SK-N-MC (cell line): ENCODE data around the gene MRPL43.
A peak's percentile ranks its signal among the peaks of the same experiment; 100 is the strongest.

Experiments used
- DNase-seq: peaks from one replicate; pipeline ENCODE4 v3.0.0-alpha.2; 2011; ENCODE audit warnings: low read depth, low spot score
- H3K27ac ChIP-seq: fragments of 200-600 bp; sonication (generic); 2 replicates; pipeline ENCODE4 v1.5.1; 2016; ENCODE audit warnings: mixed run types
- H3K36me3 ChIP-seq: fragments of 200-600 bp; sonication (generic); 2 replicates; pipeline ENCODE4 v1.6.1; 2017; ENCODE audit warnings: antibody characterized with exemption, low read length, mixed read lengths; ENCODE audit not compliant: insufficient read depth
- H3K4me3 ChIP-seq: fragments of 200-600 bp; sonication (generic); 2 replicates; pipeline ENCODE4 v1.5.1; 2016
- H3K9ac ChIP-seq: fragments of 200-600 bp; sonication (generic); 2 replicates; pipeline ENCODE4 v1.8.0; 2017; ENCODE audit warnings: mixed run types, mixed read lengths; ENCODE audit not compliant: insufficient read length
- H3K9me3 ChIP-seq: fragments of 200-600 bp; sonication (generic); 2 replicates; pipeline ENCODE4 v1.6.1; 2017; ENCODE audit warnings: low read depth, mild to moderate bottlenecking, antibody characterized with exemption, low read length, moderate library complexity, mixed read lengths
- EZH2 ChIP-seq: fragments of 200-600 bp; sonication (generic); IDR thresholded peaks from one replicate; pipeline ENCODE4 v1.6.1; 2017; ENCODE audit warnings: antibody characterized with exemption
- FOXP2 ChIP-seq: optimal IDR thresholded peaks from 2 replicates; pipeline ENCODE3; 2011; ENCODE audit warnings: mild to moderate bottlenecking, moderate library complexity; ENCODE audit not compliant: insufficient read depth; ENCODE audit errors: extremely low read length, control extremely low read depth
- POLR2AphosphoS5 ChIP-seq: IDR thresholded peaks from 2 replicates; pipeline ENCODE4 v1.6.1; 2012; ENCODE audit warnings: mild to moderate bottlenecking, low read depth, low read length, borderline replicate concordance

The MRPL43 gene

GRCh38 chr10:101013365-101013825 lies 26.1 kb upstream of the MRPL43 start:
- Histone ChIP-seq H3K4me3 (no peak overlapping the region), H3K9me3 (no peaks in the 10 kb centered on the region), H3K27ac (no peak overlapping the region), H3K36me3 (no peaks in the 10 kb centered on the region), H3K9ac (no peak overlapping the region)
- no peak for DNase-seq
- TF ChIP-seq EZH2 (no peak), POLR2AphosphoS5 (no peak), FOXP2 (no peak)

DNA sequence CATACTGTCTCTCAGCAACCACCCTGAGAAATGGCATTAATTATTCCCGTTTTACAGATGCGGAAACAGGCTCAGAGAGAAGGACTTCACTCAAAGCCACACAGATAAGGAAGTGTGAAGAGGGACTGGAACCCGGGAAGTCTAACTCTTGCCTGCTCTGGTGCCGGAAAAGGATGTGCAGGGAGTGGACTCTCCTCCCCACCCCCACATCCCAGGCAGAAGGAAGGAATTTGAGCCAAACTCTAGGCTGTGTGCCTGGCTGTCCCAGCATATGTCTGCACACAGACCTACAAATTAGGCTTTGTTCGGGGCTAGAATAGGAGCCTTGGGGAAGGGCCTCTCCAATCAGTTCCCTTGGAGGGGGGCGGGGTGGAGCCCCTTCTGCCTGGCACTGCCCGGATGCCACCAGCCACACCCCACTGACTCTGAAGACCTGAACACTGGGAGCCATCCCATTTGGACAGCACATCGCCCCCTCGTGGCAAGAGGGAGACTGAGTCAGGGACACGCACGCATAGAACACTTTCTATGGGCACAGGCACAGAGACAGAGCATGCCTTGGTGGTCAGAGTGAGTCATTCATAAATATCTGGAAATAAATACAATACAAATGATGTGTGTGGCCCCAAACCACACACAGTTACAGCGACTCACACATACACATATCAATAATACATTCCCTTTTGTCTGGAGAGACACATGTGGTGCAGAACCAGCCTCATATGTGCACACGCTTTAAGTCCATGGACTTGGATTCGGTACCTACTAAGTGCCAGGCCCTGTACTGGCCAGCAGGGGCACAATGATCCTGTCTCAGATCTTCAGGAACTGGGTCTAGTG lies 25.4 kb upstream of the MRPL43 start:
- Histone ChIP-seq H3K9ac (no peak overlapping the region), H3K36me3 (no peaks in the 10 kb centered on the region), H3K4me3 (no peak overlapping the region), H3K9me3 (no peaks in the 10 kb centered on the region), H3K27ac (no peak overlapping the region)
- DNase-seq, result no peak
- TF ChIP-seq EZH2, result no peak
- no peak for TF ChIP-seq FOXP2
- no peak for TF ChIP-seq POLR2AphosphoS5

GRCh38 chr10:101011517-101012423 lies 24.5 kb upstream of the MRPL43 start:
- Histone ChIP-seq H3K4me3 (no peak overlapping the region), H3K9ac (no peak overlapping the region), H3K36me3 (no peaks in the 10 kb centered on the region), H3K9me3 (no peaks in the 10 kb centered on the region), H3K27ac (no peak overlapping the region)
- no peak for DNase-seq
- TF ChIP-seq POLR2AphosphoS5, result no peak
- no peak for TF ChIP-seq EZH2
- no peak for TF ChIP-seq FOXP2

- Histone ChIP-seq H3K4me3 (no peak overlapping the region), H3K27ac (no peak overlapping the region), H3K9me3 (no peaks in the 10 kb centered on the region), H3K36me3 (no peaks in the 10 kb centered on the region; the same call in 1 of the 2 replicates), H3K9ac (no peak overlapping the region)
- no peak for DNase-seq
- TF ChIP-seq POLR2AphosphoS5, result no peak
- no peak for TF ChIP-seq FOXP2
These were observed 23.0 kb upstream of the MRPL43 start for GRCh38 chr10:101010329-101010728.

GRCh38 chr10:101008823-101009423 lies 21.6 kb upstream of the MRPL43 start:
- Histone ChIP-seq H3K36me3 (no peaks in the 10 kb centered on the region; the same call in 1 of the 2 replicates), H3K4me3 (no peak overlapping the region), H3K27ac (no peak overlapping the region), H3K9me3 (no peaks in the 10 kb centered on the region), H3K9ac (no peak overlapping the region)
- TF ChIP-seq FOXP2, result no peak
- TF ChIP-seq POLR2AphosphoS5, result no peak
- TF ChIP-seq EZH2, result no peak
- DNase-seq, result no peak

GRCh38 chr10:101007915-101008822 lies 20.9 kb upstream of the MRPL43 start:
- DNase-seq, result no peak
- Histone ChIP-seq H3K36me3 (peaks cover 5% of the 10 kb centered on the region; the same call in 1 of the 2 replicates), H3K9ac (no peak overlapping the region), H3K4me3 (no peak overlapping the region), H3K9me3 (no peaks in the 10 kb centered on the region), H3K27ac (no peak overlapping the region)
- TF ChIP-seq FOXP2, result no peak
- TF ChIP-seq POLR2AphosphoS5, result peak; percentile 53; the same call in 1 of the 2 replicates

DNA sequence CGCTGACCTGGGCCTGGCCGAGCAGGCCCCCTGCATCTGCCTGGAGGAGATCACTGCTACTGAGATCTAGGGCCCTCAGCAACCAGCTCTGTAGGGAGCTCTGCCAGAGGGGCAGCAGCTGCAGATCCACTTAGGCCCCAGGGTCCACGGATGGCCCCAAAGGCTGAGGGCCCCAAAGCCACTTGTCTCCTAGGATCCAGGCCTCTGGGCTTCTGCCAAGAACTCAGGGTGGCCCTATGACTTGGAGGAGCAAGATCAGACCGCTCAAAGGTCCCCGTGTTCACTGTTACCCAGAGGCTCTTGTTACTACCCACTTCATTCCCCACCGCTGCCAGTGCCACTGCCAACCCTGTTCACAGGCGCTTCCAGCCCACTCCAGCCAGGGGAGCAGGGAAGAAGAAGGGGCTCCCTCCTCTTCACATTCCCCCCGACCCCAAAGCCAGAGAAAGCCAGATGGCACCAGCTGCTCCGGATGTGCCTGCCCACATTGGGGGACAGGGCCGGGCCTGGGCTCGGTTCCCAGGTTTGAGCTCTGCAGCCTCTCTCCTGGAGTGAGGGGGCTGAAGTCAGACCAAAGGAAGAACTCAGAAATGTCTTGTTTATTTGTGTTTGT lies 19.9 kb upstream of the MRPL43 start:
- no peak for TF ChIP-seq POLR2AphosphoS5
- no peak for TF ChIP-seq FOXP2
- TF ChIP-seq EZH2, result no peak
- DNase-seq, result no peak
- H3K27ac ChIP-seq, result no peak overlapping the region
- no peaks in the 10 kb centered on the region for H3K9me3 ChIP-seq
- H3K36me3 ChIP-seq, result peaks cover 6% of the 10 kb centered on the region; the same call in 1 of the 2 replicates
- H3K9ac ChIP-seq, result no peak overlapping the region
- H3K4me3 ChIP-seq, result no peak overlapping the region
